OCI-LY1 (cell line): Measurements from ENCODE around the gene NAA40.

Experiments
- EZH2 ChIP-seq: fragments of 200-600 bp; sonication (generic), shearing (Covaris generic); IDR thresholded peaks from 2 replicates; pipeline ENCODE4 v1.8.0; 2017; ENCODE audit warnings: borderline replicate concordance, mixed run types, mild to moderate bottlenecking, antibody characterized with exemption, low read length, moderate library complexity, mixed read lengths
- TF ChIP-seq, protein P1 (sequence below): fragments of 200-600 bp; sonication (generic), shearing (Covaris generic); IDR thresholded peaks from 2 replicates; pipeline ENCODE4 v1.5.1; 2017; ENCODE audit warnings: mild to moderate bottlenecking, antibody characterized with exemption, low read length, moderate library complexity, mixed read lengths

DNA sequence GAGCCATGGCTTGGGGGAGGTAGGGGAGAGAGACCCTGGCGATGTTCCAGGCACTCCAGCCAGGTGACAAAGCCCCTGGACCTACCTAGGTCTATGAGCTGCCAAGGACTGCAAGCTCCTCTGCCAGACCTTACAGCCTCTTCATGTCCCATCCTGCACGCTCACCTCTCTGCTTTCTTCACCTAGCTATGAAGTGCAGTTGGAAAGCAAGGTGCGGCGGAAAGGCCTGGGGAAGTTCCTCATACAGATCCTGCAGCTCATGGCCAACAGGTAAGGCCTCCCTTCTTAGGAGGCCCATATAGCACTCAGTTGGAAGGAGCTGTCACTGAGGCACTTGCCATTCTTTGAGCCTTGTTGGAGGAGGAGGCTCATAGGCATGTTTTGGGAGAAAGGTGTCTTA lies 13.8 kb downstream of the NAA40 start:
- TF ChIP-seq, protein P1, sequence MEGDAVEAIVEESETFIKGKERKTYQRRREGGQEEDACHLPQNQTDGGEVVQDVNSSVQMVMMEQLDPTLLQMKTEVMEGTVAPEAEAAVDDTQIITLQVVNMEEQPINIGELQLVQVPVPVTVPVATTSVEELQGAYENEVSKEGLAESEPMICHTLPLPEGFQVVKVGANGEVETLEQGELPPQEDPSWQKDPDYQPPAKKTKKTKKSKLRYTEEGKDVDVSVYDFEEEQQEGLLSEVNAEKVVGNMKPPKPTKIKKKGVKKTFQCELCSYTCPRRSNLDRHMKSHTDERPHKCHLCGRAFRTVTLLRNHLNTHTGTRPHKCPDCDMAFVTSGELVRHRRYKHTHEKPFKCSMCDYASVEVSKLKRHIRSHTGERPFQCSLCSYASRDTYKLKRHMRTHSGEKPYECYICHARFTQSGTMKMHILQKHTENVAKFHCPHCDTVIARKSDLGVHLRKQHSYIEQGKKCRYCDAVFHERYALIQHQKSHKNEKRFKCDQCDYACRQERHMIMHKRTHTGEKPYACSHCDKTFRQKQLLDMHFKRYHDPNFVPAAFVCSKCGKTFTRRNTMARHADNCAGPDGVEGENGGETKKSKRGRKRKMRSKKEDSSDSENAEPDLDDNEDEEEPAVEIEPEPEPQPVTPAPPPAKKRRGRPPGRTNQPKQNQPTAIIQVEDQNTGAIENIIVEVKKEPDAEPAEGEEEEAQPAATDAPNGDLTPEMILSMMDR: no peak
- no peak for TF ChIP-seq EZH2
